GM19467 (cell line): ENCODE results near the gene POU3F3.

Source experiments
- ATAC-seq: cut with Tn5 transposase; IDR thresholded peaks from one replicate; pipeline ENCODE4 v1.9.1; 2021; ENCODE audit warnings: mild to moderate bottlenecking, moderate library complexity; ENCODE audit not compliant: unreplicated experiment

Gene POU3F3

DNA sequence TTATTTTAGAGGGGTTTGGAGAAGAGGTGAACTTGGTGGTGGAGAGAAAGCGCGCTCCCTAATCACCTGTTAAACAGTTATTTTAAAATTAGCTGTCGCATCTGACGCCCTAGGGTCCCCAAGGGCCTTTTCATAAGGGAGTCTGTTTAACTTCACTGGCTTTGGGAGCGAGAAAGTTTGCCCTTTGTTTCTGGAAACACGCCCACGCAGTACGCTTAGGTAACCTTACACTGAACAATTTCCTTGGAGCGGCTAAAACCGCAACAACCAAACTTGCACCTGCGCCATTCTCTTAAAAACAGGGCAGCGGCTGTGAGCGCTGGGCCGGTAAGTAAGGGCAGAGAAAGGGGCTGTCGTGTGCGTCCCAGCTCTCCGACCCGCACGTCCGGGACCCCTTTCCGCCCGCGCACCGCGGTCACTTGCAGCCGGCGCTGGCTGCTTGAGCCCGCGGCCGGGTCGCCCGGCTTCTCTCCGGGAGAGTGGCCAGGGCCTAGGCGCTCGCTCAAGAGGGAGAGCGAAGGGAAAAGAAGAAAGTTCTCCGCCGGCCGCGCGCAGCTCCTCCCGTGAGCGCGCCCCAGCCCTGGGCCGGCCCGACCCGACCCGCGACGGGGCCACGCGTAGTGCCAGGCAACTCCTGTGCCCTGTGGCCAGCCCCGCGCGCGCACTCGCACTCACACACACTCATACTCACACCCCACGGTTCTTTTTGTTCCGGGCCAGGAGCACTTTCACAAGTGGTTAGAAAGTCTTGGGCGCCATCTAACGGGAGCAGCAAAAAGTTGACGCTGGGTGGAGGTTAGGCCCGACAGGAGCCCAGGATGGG, 19.2 kb downstream of the POU3F3 start:
- peak; percentile 90 for ATAC-seq

DNA sequence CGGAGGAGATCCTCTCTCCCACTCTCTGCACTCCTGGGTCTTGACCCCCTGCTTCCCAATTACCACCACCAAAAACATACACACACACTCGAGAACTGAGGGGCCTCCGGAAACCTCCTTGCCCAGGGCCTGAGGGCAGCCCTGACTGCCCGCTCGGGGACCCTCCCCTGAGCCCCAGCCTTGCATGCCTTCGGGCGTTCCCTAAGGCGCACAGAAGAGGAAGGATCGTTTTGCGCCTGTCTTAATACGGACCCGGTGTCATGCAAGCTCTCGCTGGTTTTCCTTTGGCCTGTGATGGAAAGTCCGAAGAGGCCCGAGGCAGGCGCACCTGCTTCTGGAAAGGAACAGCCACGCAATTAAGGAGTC, 19.8 kb downstream of the POU3F3 start:
- peak; percentile 10 for ATAC-seq

DNA sequence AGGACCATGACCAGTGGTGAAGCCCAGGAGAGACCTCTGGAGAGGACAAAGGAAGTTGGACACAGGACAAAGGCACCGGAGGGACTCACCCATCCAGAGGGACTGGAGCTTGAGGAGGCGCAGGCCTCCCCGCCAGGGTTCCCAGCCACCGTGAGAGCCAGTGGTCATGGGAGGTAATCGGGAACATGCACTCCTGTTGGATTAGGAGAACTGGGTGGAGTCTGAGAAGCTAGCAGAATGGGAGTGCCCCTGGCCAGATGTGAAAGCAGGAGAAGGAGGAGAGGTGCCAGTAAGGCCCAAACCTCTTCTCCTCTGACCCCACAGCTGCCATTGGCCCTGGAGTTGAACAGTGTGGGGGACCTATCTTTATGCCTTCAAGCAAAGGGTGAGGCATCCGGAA, 20.3 kb downstream of the POU3F3 start:
- ATAC-seq, result no peak

DNA sequence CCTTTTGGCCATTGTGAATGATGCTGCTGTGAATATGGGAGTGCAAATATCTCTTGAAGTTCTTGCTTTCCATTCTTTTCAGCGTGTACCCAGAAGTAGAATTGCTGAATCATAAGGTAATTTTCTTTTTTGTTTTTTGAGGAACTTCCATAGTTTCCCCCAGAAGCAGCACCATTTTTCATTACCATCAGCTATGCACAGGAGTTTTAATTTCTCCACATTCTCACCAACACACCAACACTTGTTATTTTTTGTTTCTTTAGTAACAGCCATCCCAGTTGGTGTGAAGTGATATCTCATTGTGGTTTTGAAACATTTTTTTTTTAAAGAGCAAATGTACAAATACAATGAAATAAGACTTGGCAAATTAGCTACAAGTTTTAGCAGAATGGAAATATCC, 21.3 kb downstream of the POU3F3 start:
- no peak for ATAC-seq

DNA sequence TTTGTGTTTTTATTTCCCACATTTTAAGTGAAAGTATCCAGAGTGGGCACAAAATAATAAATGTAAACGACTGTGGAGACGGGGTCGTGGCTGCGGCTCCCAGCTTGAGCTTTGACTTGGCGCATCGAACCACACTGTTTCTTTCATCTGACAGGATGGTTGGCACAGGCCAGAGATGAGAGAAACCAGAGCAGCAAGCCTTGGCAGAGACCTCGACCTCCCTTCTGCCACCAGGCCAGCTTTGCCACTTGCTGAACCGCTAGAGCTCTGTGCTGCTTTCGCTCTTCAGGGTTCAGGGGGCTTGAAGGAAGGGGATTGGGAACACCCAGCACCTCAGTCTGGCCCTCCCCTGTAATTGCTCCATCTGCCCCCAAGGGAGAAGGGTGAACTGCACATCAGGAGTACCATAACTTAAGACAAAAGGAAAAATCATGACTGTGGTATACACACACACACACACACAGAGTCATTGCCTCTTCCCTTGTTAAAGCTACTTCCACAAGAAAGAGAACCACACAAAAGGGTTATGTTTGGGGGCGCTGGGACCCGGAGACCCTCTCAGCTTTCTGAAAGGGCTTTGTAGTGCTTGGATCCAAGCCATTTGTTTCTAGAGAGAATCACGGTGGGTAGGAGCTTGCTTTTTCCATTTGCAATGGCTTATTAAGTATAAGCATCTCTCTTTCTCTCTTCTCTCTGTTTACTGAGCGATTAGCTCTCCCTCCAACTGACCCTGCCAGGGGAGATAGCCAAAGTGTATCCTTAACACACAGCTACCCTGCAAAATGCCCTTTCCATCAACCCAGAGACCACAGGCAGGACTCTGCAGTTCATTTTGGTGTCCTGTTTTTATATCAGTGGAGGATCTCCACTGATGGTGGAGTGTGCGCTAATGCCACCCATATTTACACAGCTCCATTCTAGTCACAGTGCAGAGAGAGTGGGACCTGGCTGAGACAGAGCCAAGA, 23.0 kb downstream of the POU3F3 start:
- no peak for ATAC-seq

DNA sequence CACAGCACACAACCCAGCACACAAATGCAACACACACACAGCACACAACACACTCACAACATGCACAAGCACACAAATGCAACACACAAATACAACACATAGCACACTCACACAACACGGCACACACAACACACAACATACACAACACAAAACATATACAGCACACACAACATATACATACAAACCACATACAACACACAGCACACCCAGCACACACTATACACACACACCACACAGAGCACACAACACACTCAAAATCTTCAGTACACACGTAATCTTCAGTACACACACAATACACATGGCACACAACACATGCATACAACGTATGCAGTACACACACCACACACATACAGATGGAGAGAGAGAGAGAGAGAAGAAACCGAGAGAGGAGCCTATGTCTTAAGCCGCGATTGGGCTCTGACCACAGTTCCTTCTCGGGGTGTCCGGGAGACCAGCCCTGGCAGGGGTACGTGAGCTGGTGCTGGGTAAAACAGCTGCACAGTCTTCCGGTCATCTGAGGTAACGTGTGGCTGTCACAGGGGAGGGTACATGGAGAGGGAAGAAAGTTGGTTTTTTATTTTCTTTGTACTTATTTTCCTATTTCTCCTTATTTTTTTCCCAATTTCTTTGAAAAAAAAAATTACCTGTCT, 25.1 kb downstream of the POU3F3 start:
- ATAC-seq, result no peak

DNA sequence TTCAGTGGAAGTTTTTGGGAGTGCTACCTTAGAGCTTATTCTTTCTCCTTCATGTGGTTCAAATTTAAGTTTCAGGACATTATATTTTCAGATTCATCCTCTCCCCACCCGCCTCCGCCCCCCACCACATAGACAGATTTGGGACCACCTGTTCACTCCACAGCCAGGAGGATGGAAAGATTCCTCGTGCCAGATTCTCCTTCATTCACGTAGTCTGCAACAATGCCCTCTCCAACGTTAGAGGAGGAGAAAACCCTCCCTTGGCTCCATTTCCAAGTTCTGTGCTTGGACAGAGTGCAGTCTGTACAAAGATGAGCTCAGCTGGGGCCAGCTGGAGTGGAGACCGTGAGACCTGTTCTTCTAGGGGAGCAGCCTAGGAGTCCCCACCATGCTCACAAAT, 26.2 kb downstream of the POU3F3 start:
- no peak for ATAC-seq

DNA sequence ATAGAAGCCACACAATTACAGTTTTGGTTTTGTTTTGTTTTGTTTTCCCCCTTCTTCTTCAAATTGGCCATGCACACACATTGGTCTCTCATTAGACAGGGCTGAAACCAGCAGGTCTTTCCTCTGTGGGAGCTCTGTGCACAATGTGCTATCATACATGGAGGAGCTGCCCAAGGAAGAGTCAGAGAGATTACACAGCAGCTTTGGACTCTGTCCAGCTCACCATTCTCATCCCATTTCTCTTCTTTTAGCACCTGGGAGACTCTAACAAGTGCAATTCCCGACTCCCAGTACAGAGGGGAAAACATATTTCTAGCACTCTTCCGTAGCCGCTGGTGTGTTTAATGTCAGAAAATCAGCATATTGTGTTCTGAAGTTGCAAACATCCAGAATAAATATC, 29.4 kb downstream of the POU3F3 start:
- no peak for ATAC-seq

DNA sequence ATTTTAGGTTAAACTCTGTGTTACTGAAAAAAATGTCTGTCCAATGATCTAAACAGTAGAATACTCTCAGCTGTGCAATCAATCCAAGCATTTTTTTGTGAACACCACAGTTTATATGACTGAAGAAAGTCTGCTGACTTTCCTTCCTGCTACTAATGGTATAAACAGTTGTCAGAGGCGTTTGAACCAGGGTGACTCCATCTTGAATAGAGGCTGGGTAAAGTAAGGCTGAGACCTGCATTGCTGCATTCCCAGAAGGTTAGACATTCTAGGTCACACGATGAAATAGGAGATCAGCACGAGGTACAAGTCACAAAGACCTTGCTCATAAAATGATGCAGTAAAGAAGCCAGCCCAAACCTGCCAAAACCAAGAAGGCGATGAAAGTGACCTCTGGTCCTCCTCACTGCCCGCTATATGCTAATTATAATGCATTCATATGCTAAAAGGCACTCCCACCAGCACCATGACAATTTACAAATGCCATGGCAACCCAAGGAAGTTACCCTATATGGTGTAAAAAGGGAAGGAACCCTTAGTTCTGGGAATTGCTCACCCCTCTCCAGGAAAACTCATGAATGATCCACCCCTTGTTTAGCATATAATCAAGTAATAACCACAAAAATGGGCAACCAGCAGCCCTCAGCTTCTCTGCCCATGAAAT, 31.3 kb downstream of the POU3F3 start:
- no peak for ATAC-seq

DNA sequence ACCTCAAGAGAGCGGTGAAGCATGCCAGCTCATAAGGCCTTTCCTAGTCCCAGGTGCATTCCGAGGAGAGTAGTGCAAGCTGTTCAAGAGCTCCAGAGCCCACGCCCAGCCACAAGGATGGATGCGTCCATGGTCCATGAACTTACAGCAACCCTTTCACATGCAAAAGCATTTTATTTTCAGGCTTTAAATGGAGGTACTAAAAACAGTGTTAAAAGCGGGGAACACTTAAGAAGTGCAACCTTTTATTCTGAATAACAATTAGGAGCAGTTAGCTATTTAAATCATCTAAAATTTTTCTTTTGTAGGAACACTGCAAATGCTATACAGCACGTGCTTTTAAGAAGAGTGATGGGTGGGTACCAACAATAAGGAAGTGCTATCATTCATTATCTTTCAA, 33.8 kb downstream of the POU3F3 start:
- ATAC-seq, result no peak

DNA sequence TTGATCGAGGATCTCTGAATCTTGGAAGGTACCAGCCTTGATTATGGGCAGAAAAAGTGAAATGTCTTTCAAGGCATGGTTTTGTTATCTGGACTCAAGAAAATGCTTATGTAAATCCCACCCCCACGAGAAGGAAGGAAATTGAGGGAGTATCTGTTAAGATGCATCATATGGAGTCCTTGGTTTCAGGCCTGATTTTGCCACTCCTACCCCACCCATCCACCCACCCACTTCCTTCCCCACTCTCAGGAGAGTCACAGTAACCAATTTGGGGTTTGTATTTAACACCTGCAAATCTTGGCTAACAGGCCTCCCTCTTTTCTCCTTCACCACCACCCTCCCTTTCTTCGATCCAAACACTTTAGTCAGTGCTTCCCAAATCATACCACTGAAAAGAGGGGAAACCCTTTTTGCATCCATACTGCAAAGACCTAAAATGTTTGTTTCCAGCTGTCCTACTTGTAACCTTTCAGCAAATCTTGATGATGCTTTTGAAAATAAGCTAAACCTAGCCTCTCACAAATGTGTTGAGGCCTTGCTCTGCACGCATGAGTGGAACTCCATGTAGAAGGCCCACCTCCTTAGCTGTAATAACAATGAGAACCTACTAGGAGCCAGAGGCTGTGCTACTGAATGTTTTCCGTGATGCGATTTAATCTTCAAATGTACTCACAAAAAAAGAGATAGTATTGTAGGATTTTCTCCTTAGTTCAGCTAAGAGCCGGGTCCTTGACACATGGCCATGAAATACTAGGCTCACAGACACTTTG, 34.8 kb downstream of the POU3F3 start:
- ATAC-seq, result peak; percentile 28

DNA sequence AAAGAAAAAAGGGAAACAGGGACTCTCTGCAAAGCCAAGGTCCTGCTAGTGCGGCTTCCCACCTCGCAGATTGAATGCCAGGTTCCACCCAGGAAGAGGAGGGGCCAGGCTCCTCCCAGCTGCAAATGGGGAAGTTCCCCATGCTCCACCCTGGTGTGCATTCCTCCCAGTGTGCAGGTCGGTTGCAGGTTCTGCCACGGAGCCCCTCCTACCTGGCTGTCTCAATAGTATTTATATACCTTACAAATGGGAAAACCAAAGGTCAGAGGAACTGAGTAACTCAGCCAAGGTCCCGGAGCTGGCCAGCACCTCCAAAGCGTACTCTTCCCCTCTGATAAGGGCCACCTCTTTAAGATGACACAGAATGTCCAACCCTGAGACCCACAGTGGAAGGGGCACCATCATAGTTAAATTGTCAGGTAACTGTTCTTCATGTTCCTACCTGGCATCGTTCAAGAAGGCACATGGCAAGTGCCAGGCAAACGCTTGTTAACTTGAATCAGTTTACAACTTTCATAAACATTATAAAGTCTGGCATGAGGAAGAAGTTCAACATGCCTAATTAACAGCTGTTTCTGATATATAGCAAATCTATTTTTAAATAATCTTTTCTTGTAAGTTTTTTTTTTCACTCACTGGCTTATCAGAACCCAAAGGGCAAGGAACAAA, 35.5 kb downstream of the POU3F3 start:
- peak; percentile 52 for ATAC-seq

DNA sequence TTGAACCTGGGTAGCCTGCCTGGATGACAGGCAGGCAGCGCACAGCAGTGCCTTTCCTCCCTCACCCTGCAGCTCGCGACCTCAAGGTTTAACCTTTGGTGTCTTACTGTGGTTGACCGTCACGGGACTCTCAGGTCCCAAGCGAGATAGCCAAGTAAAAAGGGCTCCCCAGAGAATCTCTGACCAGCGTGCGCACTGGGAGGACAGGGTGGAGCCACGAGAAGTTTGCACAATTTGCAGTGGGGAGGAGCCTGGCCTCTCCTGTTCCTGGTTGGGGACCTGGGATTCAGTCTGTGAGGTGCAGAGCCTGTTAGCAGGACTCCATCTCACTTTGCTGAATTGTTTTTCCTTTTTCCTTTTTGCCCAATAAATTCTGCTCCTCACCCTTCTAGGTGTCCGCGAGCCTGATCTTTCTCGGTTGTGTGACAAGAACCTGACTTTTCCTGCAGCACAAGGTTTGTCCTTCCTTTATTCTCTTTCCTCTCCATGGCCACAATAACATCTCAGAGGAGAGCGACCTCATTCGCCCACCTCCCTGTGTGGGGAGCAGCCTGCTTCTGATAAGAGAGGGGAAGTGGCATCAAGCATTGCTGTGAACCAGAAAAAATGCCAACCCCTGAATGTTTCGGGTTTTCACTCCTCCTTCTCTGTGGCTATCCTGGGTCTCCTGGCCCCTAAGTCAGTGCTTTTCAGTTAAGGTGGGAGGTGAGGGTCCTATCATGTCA, 36.2 kb downstream of the POU3F3 start:
- ATAC-seq, result peak; percentile 46

DNA sequence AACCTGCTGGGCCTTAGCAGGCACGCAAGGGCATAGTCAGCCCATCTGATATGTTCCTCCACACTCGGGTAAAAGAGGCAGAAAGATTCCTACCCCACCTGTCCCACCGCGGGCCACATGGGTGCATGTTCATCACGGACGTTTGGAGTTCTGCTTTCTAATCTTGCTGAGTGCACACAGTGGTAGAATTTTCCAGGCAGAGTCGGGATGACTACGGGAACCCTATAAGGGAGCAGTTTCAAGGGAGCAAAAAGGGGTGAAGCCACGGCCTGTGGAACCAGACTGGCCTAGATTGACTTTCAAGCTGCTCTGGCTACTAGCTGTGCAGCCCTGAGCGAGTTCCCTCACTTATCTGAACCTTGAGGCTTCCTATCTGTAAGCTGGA, 36.8 kb downstream of the POU3F3 start:
- ATAC-seq, result no peak

DNA sequence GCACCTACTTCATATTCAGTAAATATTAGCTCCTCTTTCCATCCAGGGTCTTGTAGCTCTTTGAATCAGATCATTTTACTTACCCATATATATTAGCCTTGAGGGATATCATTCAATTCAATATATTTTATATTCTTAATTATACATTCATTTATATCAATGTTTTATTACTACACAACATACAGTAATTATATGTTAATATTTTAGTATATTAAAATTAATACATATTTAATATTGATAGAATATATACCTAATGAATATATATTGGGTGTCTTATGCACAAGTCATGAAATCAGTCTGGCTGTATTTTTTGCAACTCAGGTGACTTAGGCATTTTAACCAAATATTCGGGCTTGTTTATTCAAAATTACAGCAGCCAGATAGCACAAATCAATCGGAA, 37.2 kb downstream of the POU3F3 start:
- ATAC-seq, result no peak

DNA sequence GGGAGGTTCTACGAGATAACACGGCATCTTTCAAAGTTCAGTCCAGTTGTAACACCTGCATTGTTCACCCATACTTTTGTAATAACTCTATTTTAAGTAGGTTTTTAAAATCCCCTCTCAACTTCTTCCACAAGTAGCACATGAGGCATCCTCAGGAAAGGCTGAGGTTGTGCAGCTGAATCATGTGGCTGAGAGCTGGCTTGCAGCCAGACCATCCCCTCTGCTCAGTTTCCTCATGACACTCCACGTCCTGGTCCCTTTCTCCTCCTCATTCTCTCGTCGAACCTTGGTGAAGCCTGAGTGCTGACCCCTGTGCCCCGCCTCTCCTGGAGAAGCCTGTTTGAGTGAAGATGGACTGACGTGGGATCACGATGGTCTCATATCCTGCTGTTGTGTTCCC, 42.5 kb downstream of the POU3F3 start:
- no peak for ATAC-seq

DNA sequence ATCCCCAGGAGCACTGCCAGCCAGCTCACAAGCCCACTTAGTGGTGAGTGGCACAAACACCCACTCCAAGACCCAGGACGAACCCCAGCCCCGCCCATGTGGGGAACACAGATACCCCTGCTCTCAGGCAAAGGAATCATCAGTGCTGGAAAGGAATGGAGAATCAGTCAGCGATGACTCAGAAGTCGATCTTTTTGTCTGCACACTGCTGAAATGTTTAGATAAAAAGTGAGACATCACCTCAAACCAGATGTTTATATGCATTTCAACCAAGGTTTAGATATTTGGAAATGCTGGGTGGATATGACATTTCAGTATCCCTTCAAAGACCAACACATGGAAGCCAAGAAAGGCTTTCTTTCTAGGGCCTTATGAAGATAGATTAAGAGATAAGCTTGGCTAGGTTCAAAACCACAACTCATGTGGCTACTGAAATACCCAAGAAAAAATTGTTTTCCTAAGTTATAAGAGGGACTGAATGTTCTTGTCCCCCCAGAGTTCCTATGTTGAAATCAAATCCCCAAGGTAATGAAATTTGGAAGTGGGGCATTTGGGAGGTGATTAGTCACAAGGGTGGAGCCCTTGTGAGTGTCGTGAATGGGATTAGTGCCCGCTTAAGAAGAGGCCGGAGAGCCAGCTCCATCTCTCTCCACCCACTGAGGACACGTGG, 43.7 kb downstream of the POU3F3 start:
- ATAC-seq, result no peak

DNA sequence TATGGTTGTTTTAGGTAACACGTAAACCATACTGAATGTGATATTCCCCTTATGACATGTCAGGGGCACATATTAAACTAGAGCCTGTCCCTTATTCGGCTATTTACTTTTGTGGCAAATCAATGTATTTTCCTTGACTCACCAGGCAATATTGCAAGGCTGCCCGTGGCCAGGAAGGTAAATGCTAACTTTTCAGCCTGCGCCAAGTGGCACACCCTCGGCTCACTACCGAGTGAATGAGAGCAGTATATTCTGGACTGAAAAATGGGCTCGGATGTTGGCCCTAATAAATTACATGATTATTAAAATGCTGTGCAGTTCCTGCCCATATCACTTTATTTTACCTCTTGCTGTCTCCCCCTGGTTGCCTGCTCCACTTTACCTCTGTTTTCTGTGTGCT, 46.7 kb downstream of the POU3F3 start:
- ATAC-seq, result no peak
